ENCODE data around the gene ATP6V1G3.
"Not testable (repeated sequence)": the region's sequence is repeated elsewhere in the genome, so short reads cannot be mapped to it uniquely, and the experiment has no call there.

ATP6V1G3 gene

GRCh38 chr1:198541737-198542136, 1.3 kb upstream of the ATP6V1G3 start:
- no peak for DNase-seq

DNA sequence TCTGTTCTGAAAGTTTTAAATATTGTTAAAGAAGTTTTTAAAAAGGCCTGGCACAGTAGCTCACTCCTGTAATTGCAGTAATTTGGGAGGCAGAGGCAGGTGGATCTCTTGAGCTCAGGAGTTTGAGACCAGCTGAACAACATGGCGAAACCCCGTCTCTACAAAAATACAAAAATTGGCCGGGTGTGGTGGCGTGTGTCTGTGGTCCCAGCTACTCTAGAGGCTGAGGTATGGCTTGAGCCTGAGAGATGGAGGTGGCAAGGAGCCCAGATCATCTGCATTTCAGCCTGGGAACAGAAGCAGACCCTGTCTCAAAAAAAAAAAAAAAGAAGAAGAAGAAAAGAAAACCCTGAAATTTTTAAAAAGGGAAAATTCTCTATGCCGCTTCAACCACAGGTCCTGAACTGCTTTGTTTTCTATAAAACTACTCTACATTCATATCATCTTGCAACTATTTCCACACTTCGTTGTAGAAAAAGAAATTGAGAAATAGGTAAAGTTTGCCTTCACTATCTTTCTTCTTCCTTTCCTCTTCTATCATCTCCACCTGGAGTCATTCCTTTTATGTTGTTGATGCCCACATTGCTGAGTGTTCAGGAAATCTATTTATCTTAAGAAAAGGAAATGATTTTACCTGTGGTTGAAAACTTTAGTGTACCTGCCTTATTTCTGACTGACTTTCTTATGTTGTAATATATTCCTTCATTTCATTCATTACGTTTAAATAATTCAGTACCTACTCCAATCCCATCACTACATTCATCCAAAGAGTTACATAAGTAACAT, 1.7 kb downstream of the ATP6V1G3 start:
- no peak for DNase-seq

DNA sequence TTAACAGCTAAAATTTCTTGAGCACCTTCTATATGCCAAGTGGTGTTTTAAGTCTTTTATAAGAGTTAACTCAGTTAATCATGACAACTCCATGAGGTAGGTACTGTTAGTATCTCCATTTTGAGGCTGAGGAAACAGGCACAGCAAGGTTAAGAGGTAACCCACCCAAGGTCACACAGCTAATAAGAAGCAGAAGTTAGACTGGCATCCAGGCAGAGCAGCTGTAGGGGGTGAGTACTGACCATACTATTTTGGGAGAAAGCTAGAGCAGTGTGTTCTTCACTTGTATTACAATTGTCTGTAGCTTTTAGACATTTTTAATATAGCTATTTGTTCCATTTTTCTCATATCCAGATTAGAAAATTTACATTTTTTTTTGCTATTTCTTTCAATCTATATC, 4.8 kb downstream of the ATP6V1G3 start:
- no peak for DNase-seq

DNA sequence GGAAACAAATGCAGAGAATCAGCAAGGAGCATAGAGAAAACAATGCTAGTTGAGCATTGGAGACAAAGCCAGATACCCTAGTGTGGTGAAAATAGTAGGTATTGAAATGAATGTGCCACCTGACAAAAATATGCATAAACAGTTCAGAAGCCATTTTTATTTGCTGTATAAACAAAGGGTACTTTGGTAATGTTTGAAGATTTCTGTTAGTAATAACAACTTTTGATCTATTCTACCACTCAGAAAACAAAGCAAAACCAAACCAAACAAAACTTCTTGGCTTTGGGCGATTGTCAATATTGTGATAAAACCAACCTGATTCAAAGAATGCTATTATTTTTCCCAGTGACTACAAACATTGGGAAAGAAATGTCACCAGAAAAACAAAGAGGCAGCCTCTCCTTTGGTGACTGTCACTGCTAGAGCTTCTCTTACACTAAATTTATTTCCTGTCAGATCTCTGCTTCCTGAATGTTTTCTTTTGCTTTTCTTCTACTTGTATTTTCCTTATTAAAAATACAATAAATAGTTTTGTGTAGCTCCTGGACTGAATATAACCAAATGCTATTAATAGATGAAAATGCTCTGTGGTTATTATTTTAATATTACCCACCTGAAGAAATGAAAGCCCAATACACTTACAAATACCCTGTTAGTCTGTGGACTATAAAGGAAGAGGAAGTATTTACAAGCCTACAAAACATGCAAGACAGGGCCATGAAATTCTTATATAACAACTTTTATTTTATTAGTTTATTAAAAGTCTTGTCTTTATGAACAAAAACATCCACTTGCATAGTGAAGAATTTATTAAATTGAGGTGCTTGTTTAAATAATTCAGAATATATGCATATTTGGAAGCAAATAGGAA, 5.7 kb downstream of the ATP6V1G3 start:
- no peak for DNase-seq

DNA sequence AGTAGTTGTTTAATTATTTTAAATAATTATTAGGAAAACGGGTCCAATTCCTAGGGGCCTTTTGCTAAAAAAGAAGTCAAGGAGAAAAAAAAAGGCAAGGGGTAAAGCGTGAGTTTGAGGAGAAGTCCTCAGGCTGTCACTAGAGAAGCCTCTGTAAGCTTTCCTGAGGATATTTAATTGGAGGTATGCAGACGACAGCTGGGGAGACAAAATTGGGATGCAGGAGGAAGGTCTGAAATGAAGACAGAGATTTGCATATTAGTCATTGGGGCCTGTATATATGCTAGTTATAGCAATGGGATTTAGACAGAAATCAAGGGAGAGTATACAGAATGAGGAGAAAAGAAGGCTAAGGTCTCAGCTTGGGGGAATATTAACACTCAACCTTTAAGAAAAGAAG, 8.6 kb downstream of the ATP6V1G3 start:
- no peak for DNase-seq

GRCh38 chr1:198530953-198531352, 9.5 kb downstream of the ATP6V1G3 start:
- DNase-seq: no peak

- DNase-seq: no peak
These were observed 11.1 kb downstream of the ATP6V1G3 start for GRCh38 chr1:198529414-198529813.

DNA sequence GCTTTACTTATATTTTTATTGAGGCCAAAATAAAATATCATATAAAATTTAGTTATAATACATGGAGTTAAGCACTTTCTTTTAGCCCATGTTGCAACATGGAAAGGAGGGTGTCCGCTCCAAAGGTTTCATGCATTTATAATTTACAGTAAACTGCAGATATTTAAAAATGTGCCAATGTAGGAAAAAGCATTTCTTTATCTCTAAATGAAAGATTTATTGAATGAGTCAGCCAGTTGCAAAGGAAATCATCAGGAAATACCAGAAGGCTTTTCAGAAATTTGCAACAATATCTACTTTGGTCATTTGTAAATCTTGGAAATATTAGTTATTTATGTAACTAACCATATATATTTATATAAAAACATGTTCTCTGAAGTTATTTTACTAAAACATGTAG, 12.1 kb downstream of the ATP6V1G3 start:
- no peak for DNase-seq

GRCh38 chr1:198524556-198524955, 15.9 kb downstream of the ATP6V1G3 start:
- no peak for DNase-seq

DNA sequence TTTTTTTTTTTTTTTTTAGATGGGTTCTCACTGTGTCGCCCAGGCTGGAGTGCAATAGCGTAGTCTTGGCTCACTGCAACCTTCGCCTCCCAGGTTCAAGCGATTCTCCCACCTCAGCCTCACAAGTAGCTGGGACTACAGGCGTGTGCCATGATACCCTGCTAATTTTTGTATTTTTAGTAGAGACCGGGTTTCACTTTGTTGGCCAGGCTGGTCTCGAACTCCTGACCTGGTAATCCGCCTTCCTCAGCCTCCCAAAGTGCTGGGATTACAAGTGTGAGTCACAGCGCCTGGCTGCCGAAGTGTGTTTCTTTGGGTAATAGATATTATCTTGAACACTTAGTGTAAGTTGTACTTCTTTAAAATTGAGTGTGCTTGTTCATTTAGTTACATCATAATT, 16.4 kb downstream of the ATP6V1G3 start:
- DNase-seq: not testable (repeated sequence)

- DNase-seq: no peak
These were observed 17.1 kb downstream of the ATP6V1G3 start for GRCh38 chr1:198523182-198523950.

- DNase-seq: peak; percentile 47
These were observed 19.8 kb downstream of the ATP6V1G3 start for GRCh38 chr1:198520524-198521254.

DNA sequence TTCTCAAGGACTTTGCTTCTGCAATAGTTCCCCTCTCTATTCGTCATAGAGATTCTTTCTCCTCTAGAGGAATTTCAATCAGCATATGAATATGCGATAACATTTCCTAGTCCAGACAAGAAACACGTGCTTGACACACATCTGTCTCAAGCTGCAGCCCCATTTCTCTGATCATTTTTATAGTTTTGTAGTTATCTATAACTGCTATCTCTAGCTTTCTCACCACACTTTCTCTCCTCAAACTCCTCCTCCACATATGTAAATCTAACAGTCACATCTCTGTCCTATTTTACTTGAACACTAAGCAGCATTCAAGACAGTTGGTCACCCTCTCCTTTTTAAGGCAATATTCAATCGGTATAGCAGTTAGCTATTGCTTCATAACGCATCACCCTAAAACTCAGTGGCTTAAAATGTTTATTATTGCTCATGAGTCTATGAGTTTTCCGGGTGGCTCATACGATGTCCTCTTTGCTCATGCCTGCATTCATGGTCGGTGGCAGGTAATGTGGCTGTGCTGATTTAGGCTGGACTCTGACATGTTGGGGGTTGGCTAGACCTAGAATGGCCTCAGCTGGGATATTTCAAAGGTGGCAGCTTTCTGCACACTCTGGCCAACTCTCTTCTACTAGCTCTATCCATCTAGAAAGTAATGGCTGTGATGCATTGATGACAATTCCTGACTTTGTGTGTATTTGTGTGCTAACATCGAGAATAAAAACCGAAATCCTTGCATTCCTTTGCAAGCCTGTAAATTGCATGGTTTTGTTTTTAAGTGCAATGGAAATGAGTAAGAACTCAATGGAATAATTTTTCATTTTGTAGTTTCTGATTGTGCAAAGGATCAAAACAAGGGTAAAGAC, 20.6 kb downstream of the ATP6V1G3 start:
- DNase-seq: no peak

- DNase-seq: no peak
These were observed 22.8 kb downstream of the ATP6V1G3 start for GRCh38 chr1:198517623-198518199.

- no peak for DNase-seq
These were observed 40.4 kb downstream of the ATP6V1G3 start for GRCh38 chr1:198500096-198500495.

DNA sequence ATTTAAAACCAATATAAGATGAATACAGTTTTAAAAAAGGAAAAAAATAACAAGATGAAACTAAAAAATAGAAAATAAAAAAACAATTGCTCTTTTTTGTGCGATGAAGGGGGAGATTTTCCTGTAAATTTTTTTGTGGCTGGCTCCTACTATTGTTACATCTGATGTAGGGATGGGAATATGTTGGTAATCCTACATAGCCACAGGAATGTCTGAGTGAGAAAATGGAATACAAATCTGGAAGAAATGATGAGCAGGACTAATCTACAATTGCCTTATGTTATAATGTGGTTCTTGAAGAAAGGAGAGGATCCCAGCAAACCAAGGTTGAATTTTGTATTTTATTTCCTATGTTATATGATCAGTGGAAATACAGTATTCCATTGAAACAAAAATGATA, 40.9 kb downstream of the ATP6V1G3 start:
- DNase-seq: no peak

DNA sequence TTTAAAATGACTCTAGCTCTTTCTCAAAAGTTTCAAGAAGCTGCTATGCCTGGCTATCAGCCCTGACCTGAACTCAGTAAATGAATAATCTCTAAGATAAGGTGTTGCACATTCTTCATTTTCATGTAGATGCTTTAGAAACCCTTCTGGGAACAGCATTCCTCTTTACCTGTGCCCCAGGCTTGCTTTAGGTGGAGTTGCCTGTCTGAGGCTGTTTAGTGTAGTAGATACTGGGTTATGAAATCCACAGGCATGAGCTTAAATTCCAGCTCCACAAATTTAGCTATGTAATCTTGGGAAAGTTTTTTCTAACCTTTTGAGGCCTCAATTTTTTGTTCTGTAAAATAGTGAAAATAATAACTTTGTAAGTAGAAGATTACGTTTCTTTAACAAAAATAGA, 41.6 kb downstream of the ATP6V1G3 start:
- DNase-seq: no peak

- DNase-seq: no peak
These were observed 42.4 kb downstream of the ATP6V1G3 start for GRCh38 chr1:198498103-198498385.

GRCh38 chr1:198497326-198498102, 43.0 kb downstream of the ATP6V1G3 start:
- DNase-seq: no peak
